Naive B cell (primary cell): ENCODE results near the gene MAGEA10. TPM values are rescaled to one million over a fixed set of nuclear protein-coding genes. Genes with fewer than 3 reads are reported as not detected.
"Not testable (repeated sequence)": the region's sequence is repeated elsewhere in the genome, so short reads cannot be mapped to it uniquely, and the experiment has no call there.

Source experiments
- ATAC-seq, 2 donors: fragments of 150-1000 bp; cut with Tn5 transposase; 2 replicates each; pipeline ENCODE4 v1.10.0; 2021; ENCODE audit warnings: low read depth in 2 of 2, mild to moderate bottlenecking in 2 of 2, moderate library complexity in 2 of 2
- DNase-seq: peaks from one replicate; pipeline ENCODE4 v3.0.0; 2022
- H3K27ac Mint-ChIP-seq, 6 donors: one replicate each; pipeline ENCODE4 v1.8.0; 2020 to 2022; ENCODE audit warnings: mild to moderate bottlenecking in 6 of 6, mixed read lengths in 6 of 6, moderate library complexity in 5 of 6, inconsistent platforms in 2 of 6
- H3K27me3 Mint-ChIP-seq, 3 donors: one replicate each; pipeline ENCODE4 v1.8.0; 2021 to 2022; ENCODE audit warnings: mixed read lengths in 3 of 3, mild to moderate bottlenecking in 1 of 3
- H3K36me3 Mint-ChIP-seq, 2 donors: one replicate each; pipeline ENCODE4 v1.8.0; 2020 to 2022; ENCODE audit warnings: mixed read lengths in 2 of 2, inconsistent platforms in 1 of 2, mild to moderate bottlenecking in 1 of 2
- H3K4me1 Mint-ChIP-seq, 3 donors: one replicate each; pipeline ENCODE4 v1.8.0; 2020 to 2022; ENCODE audit warnings: mixed read lengths in 3 of 3, inconsistent platforms in 1 of 3, mild to moderate bottlenecking in 1 of 3, moderate library complexity in 1 of 3
- H3K4me3 Mint-ChIP-seq, 8 donors: one replicate each; pipeline ENCODE4 v1.8.0; 2020 to 2022; ENCODE audit warnings: mild to moderate bottlenecking in 8 of 8, mixed read lengths in 8 of 8, moderate library complexity in 8 of 8, inconsistent platforms in 2 of 8
- H3K9me3 Mint-ChIP-seq, 7 donors: one replicate each; pipeline ENCODE4 v1.8.0; 2020 to 2022; ENCODE audit warnings: mixed read lengths in 7 of 7, mild to moderate bottlenecking in 5 of 7, inconsistent platforms in 2 of 7, moderate library complexity in 1 of 7
- polyA plus RNA-seq, 6 donors: library from polyadenylated mRNA; unstranded; fragments of 300-500 nt; fragmentation: Illumina TruSeq; gene quantifications; one replicate each; pipeline ENCODE4 v1.2.3, GENCODE V29; 2021; ENCODE audit warnings: low read depth in 6 of 6

The MAGEA10 gene
- polyA plus RNA-seq, result not detected

GRCh38 chrX:152138388-152138784, at the start of gene MAGEA10:
MAGEA10 (minus strand) TSS chrX:152138577; CDS start chrX:152135620, 2,957 bp downstream.
- DNase-seq, result no peak
- Mint-ChIP-seq H3K9me3 (peaks cover 0 to 4% (median 0%) of the 10 kb centered on the region in 7 donors), H3K4me3 (no peak within 1 kb of the TSS), H3K27ac (peak within 1 kb of the TSS in 1 of 6 donors; percentile 9), H3K4me1 (no peaks in the 10 kb centered on the region), H3K27me3 (no peaks in the 10 kb centered on the region), H3K36me3 (no peaks in the 10 kb centered on the region)
- ATAC-seq, result no peak

GRCh38 chrX:152177497-152178269, 39.3 kb upstream of the MAGEA10 start:
- no peaks in the 10 kb centered on the region for H3K36me3 Mint-ChIP-seq
- no peak for ATAC-seq
- peaks cover 0 to 1% (median 0%) of the 10 kb centered on the region in 7 donors for H3K9me3 Mint-ChIP-seq
- no peak overlapping the region for H3K27ac Mint-ChIP-seq
- DNase-seq, result no peak
- no peaks in the 10 kb centered on the region for H3K4me1 Mint-ChIP-seq
- no peak overlapping the region for H3K4me3 Mint-ChIP-seq
- H3K27me3 Mint-ChIP-seq, result no peaks in the 10 kb centered on the region

- no peaks in the 10 kb centered on the region for H3K27me3 Mint-ChIP-seq
- ATAC-seq (no peak), DNase-seq (no peak)
- H3K9me3 Mint-ChIP-seq, result peaks cover 0 to 3% (median 0%) of the 10 kb centered on the region in 7 donors
- no peak overlapping the region for H3K4me3 Mint-ChIP-seq
- no peak overlapping the region for H3K27ac Mint-ChIP-seq
- H3K4me1 Mint-ChIP-seq, result no peaks in the 10 kb centered on the region
- H3K36me3 Mint-ChIP-seq, result no peaks in the 10 kb centered on the region
Measured at GRCh38 chrX:152177052-152177451, 38.7 kb upstream of the MAGEA10 start.

- not testable (repeated sequence) for H3K27me3 Mint-ChIP-seq, H3K9me3 Mint-ChIP-seq, H3K4me1 Mint-ChIP-seq, H3K4me3 Mint-ChIP-seq, H3K36me3 Mint-ChIP-seq, ATAC-seq, H3K27ac Mint-ChIP-seq, DNase-seq
Measured at GRCh38 chrX:152175892-152176291, 37.5 kb upstream of the MAGEA10 start.

- H3K36me3 Mint-ChIP-seq, DNase-seq, H3K4me3 Mint-ChIP-seq, H3K4me1 Mint-ChIP-seq, H3K27me3 Mint-ChIP-seq, H3K27ac Mint-ChIP-seq, ATAC-seq, H3K9me3 Mint-ChIP-seq: not testable (repeated sequence)
Measured at GRCh38 chrX:152173923-152174322, 35.5 kb upstream of the MAGEA10 start.

GRCh38 chrX:152170621-152171020, 32.2 kb upstream of the MAGEA10 start:
- DNase-seq (no peak), ATAC-seq (no peak)
- Mint-ChIP-seq H3K4me1 (no peaks in the 10 kb centered on the region), H3K27me3 (no peaks in the 10 kb centered on the region), H3K36me3 (no peaks in the 10 kb centered on the region), H3K9me3 (peaks cover 0 to 8% (median 2%) of the 10 kb centered on the region in 7 donors), H3K27ac (no peak overlapping the region), H3K4me3 (no peak overlapping the region)

GRCh38 chrX:152165033-152165743, 26.8 kb upstream of the MAGEA10 start:
- no peak overlapping the region for H3K27ac Mint-ChIP-seq
- no peak for ATAC-seq
- no peaks in the 10 kb centered on the region for H3K27me3 Mint-ChIP-seq
- no peaks in the 10 kb centered on the region for H3K36me3 Mint-ChIP-seq
- no peak for DNase-seq
- peaks cover 0 to 14% (median 2%) of the 10 kb centered on the region in 7 donors for H3K9me3 Mint-ChIP-seq
- H3K4me1 Mint-ChIP-seq, result no peaks in the 10 kb centered on the region
- H3K4me3 Mint-ChIP-seq, result no peak overlapping the region

- no peak overlapping the region for H3K4me3 Mint-ChIP-seq
- DNase-seq, result no peak
- H3K4me1 Mint-ChIP-seq, result no peaks in the 10 kb centered on the region
- no peak overlapping the region for H3K27ac Mint-ChIP-seq
- peaks cover 0 to 4% (median 0%) of the 10 kb centered on the region in 7 donors for H3K9me3 Mint-ChIP-seq
- H3K36me3 Mint-ChIP-seq, result no peaks in the 10 kb centered on the region
- no peak for ATAC-seq
- no peaks in the 10 kb centered on the region for H3K27me3 Mint-ChIP-seq
Measured at GRCh38 chrX:152157042-152157441, 18.7 kb upstream of the MAGEA10 start.

- H3K27ac Mint-ChIP-seq, result no peak overlapping the region
- no peaks in the 10 kb centered on the region for H3K4me1 Mint-ChIP-seq
- DNase-seq, result no peak
- H3K27me3 Mint-ChIP-seq, result no peaks in the 10 kb centered on the region
- peaks cover 0 to 4% (median 0%) of the 10 kb centered on the region in 7 donors for H3K9me3 Mint-ChIP-seq
- H3K36me3 Mint-ChIP-seq, result no peaks in the 10 kb centered on the region
- H3K4me3 Mint-ChIP-seq, result no peak overlapping the region
- no peak for ATAC-seq
Measured at GRCh38 chrX:152155766-152156310, 17.5 kb upstream of the MAGEA10 start.

- ATAC-seq, result no peak
- DNase-seq, result no peak
- no peaks in the 10 kb centered on the region for H3K4me1 Mint-ChIP-seq
- H3K9me3 Mint-ChIP-seq, result peaks cover 0 to 4% (median 0%) of the 10 kb centered on the region in 7 donors
- H3K4me3 Mint-ChIP-seq, result no peak overlapping the region
- H3K36me3 Mint-ChIP-seq, result no peaks in the 10 kb centered on the region
- H3K27ac Mint-ChIP-seq, result no peak overlapping the region
- H3K27me3 Mint-ChIP-seq, result no peaks in the 10 kb centered on the region
Measured at GRCh38 chrX:152154050-152154449, 15.7 kb upstream of the MAGEA10 start.

- peaks cover 0 to 4% (median 0%) of the 10 kb centered on the region in 7 donors for H3K9me3 Mint-ChIP-seq
- ATAC-seq, result no peak
Measured at GRCh38 chrX:152151256-152151655, 12.9 kb upstream of the MAGEA10 start.

GRCh38 chrX:152149648-152150047, 11.3 kb upstream of the MAGEA10 start:
- no peak for ATAC-seq

More at GRCh38 chrX:152151256-152151655, 12.9 kb upstream of the MAGEA10 start:
- Mint-ChIP-seq H3K4me1 (no peaks in the 10 kb centered on the region), H3K4me3 (no peak overlapping the region), H3K36me3 (no peaks in the 10 kb centered on the region), H3K27me3 (no peaks in the 10 kb centered on the region), H3K27ac (no peak overlapping the region)
- DNase-seq, result no peak

GRCh38 chrX:152139589-152139988, 1.2 kb upstream of the MAGEA10 start:
- ATAC-seq (no peak), DNase-seq (no peak)
- no peak overlapping the region for H3K27ac Mint-ChIP-seq
- H3K27me3 Mint-ChIP-seq, result no peaks in the 10 kb centered on the region
- no peaks in the 10 kb centered on the region for H3K36me3 Mint-ChIP-seq
- H3K4me3 Mint-ChIP-seq, result no peak overlapping the region
- H3K9me3 Mint-ChIP-seq, result peaks cover 0 to 4% (median 0%) of the 10 kb centered on the region in 7 donors
- H3K4me1 Mint-ChIP-seq, result no peaks in the 10 kb centered on the region

More at GRCh38 chrX:152149648-152150047, 11.3 kb upstream of the MAGEA10 start:
- no peak overlapping the region for H3K27ac Mint-ChIP-seq
- H3K4me1 Mint-ChIP-seq, result no peaks in the 10 kb centered on the region
- no peak overlapping the region for H3K4me3 Mint-ChIP-seq
- H3K9me3 Mint-ChIP-seq, result no peaks in the 10 kb centered on the region
- no peak for DNase-seq
- H3K27me3 Mint-ChIP-seq, result no peaks in the 10 kb centered on the region
- H3K36me3 Mint-ChIP-seq, result no peaks in the 10 kb centered on the region
